Activated CD8-positive, alpha-beta memory T cell treated with anti-CD3 and anti-CD28 coated beads for 1 hour (primary cell): Measurements from ENCODE around the gene DLG2.

ENCODE experiments used
- DNase-seq, 2 donors: peaks; one replicate each; pipeline ENCODE4 v3.0.0-alpha.2; 2020; ENCODE audit warnings: low read depth in 1 of 2; ENCODE audit errors: extremely low read depth in 1 of 2

The DLG2 gene

DNA sequence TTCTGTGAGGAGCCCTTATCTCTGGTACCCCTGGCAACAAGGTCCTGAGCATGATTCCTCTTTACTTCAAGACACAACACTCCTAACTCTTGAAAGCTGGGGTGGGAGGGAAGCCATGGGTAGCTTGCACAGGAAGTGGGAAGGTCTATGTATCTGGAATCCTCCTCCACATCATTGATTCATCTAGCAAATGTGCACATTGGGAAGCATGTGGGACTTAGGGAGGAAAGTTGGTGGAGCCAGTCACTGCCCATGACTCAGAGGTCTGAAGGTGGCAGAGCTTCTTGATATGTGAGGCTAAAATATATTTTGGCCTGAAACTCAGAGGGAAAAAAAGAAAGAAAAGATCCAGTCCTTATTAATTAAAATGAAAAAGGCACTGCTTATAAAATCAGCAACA, 1000.9 kb downstream of the DLG2 start:
- no peak for DNase-seq

DNA sequence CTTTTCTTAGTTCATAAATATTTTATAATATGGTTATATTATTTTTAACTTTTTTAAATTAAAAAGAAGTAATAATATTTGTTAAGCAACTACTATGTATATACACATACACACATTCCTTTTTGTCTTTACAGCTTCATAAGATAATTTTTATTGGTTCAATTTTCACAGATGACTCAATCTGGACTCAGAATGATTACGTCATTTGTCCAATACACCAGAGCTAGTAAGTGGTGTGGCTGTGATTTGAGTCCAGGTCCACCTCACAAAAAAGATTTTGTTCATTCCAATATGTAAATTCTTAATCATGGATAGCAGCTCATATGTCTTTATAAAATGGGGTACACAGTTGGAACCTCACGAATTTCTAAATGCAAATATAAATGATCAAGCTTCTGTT, 1014.5 kb downstream of the DLG2 start:
- DNase-seq: no peak

DNA sequence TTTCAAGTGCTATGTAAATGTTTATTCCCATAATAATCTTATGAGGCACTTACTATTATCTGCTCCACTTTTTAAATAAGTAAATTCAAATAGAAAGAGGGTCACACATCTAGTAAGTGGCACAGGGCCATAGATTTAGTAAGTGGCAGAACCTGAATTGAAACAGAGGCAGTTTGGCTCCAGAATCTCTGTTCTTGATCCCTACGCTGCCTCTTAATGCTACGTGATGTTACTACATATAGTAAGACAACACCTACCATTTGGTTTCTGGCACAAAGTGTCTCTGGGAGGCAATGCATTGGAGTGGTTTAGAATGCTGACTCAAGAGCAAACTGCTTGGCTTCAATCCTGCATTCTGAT, 1018.3 kb downstream of the DLG2 start:
- DNase-seq: no peak

DNA sequence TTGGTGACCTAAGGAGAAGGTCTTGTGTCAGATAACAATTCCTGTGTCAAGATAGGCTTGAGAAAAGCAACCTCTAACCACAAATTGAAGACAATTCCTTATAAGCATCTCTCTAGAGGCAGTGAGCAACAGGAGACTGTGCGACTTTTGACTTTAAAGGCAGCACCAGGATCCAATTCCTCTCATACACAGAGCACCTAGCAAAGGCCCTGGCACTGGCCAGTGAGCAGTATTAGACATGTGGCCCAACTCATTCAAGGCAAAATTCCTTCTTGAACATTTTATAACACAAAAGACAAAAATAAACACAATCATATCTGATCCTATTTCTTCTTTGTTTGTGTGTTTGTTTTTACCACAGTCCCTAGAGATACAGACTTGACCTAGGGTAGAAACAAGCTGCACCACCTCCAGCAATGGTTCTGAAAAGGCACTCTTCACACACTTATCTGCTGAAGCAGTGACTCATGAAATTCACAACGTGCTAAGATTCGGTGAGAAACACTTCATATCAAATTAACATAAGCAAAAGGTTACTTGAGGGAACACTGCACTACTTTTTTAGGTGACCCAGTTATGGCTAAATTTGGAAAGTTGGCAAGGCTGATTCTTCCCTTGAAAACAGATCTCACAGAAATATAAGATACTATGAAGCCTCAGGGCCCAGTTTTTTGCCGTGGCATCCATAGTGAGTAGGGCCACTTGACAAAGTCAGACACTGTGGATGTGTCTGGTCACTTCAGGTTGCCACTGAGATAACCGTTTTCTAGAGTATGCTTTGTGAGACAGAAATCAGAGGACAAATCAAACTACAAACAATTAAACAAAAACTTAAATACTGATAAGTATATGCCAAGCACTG, 1018.9 kb downstream of the DLG2 start:
- no peak for DNase-seq

DNA sequence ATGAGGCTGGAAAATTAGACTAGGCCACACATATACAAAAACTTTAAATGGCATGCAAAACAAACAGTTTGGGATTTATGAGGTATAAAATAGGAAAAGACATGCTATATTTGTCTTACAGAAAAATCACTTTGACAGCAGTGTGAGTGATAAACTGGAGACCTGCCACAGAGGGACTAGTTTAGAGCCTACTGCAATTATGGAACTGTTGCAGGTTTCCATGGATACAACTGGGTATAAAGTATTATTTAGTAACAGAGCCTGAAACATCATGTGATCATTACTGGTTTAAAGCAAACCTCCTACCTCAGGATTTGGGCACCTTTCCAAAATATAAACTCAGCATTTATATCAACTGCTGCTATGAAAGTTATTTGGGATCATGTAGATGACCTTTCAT, 1032.5 kb downstream of the DLG2 start:
- no peak for DNase-seq

DNA sequence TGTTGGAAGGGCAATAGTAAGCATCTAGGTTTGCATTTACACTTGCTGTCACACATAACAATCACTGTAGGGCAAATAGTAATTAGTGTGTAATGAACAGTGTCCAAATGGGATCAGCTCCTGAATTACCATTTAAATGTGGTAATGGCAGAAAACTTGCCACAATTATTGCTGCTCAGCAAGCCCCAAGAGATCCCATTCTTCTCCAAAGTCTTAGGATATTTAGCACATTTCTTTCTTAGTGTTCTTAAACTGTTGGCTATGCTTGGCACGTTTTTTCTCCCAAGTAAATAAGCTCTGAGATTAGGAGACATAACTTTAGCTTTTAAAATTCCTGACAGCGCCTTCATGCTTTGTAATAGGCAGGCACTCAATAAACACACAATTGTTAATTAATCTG, 1037.0 kb downstream of the DLG2 start:
- DNase-seq: no peak

DNA sequence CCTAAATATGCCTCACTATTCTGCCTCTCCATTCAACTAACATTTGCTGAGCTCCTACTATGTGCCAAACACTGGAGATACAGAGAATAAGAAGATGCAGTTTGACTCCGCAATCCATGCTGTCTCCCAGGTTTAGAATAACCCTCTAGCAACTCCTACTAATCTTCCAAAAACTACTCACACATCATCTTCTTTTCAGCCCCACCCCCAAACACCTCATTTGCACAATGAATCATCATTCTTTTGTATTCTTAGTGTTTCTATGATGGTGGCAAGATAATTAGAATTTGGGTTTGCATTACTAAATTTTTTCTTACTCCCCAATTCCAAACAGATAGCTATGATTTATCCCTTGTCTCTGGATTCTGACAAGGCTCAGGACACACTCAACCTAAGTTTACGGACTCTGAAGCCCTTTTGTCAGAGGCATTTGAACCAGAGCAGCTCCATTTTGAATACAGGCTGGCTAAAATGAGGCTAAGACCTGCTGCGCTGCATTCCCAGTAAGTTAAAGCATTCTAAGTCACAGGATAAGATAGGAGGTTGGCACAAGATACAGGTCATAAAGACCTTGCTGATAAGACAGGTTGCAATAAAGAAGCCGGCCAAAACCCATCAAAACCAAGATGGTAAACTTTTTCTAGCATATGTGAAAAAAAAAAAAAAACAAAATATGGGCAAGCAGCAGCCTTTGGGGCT, 1038.9 kb downstream of the DLG2 start:
- DNase-seq: no peak

DNA sequence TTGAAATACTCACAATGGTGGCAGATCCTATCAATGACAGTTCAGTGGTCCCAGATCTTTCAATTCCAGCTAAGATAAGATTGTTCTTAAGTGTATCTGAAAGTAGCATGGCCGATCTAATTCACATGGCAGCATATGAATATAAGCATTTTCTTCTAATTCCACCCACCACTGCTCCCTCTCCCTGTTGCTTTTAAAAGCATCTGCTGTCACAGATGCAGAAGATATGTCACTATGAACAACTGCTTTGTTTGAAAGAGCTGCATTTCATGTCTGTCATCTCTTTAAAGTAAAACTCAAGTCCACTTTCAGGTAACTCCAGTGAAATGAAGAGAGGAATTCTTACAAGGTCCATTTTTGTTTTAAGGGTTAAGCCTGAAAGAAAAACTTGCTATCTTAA, 1044.0 kb downstream of the DLG2 start:
- no peak for DNase-seq

DNA sequence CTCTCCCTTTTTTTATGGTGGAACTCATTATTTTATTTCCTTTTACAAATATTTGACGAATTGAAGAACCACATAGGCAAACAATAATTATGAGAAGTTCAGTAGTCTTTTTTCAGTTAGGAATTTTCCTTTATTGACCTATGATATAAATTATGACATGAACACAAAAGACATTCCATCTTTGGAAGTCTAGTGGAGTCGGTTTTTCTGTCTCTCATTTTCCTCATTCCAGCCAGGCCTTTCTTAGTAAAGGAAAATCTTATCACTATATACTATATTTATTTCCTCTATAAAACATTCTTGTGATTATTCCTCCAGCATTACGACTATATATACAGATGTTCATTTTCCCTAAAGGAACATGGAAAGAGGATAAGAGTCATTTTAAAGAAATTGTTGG, 1046.1 kb downstream of the DLG2 start:
- DNase-seq: no peak

DNA sequence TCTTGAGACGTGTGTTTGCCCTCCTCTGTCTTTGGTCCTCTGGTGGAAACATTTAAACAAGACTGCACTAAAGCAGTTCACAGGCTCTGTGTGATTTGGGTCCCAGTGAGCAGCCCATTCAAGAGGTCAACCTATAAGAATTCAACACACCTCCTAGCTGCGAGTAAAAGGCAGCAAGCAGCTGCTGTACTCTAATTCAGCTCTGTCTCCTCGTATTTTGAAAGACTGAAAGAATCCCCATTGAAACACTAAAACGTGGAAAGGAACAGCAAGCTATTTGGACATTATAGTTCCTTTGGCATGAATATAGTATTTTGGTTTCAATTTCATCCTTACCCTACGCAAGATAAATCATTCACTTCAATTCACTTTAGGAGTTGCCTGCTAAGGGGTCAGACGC, 1046.7 kb downstream of the DLG2 start:
- no peak for DNase-seq

DNA sequence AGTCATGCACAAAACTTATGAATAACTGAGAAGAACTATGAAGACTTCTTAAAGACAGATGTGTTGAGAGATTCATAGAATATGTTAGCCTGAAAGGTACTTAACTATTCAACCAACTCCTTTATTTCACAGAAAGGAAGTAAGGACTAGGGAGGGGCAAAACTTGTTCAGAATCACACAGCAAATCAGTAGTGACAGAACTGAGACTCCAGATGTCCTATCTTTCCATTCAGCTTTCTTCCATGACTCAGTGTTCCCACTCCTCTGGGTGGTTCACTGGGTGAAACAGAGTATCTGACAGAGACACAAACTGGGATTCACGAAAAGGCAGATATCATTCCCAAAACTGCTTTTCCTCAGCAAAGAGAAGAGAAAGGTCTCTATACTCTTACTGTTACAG, 1053.3 kb downstream of the DLG2 start:
- no peak for DNase-seq

DNA sequence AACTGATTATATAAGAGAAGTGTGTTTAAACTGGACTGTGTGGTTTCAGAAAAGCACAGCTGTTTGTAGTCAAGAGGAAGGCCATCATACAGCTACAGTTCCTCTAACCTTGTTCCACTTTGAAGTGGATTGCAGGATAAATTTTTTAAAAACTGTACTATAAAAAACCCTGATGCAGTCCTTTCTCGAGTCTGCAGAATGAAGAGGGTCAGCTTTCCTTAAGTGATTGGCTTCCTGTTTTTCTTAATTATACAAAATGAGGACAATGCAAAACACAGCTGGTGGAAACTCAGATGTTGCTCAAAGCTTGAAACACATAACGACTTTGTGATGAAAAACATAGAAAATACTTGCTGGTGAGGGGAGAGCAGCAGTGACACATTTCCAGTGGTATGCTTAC, 1060.5 kb downstream of the DLG2 start:
- DNase-seq: no peak

DNA sequence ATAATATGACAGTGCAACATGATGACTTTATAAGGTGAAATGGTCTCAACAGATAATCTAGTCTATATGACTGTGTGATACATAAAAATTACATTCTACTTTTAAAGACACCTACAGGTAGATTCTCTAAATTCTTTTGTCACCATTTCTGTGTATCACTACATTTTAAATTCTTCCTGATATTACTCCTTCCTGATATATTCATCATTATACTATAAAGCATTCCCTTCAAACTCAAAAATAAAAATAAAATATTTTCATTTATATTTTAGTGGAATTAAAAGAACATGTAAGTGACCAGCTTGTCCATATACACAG, 1062.3 kb downstream of the DLG2 start:
- no peak for DNase-seq

DNA sequence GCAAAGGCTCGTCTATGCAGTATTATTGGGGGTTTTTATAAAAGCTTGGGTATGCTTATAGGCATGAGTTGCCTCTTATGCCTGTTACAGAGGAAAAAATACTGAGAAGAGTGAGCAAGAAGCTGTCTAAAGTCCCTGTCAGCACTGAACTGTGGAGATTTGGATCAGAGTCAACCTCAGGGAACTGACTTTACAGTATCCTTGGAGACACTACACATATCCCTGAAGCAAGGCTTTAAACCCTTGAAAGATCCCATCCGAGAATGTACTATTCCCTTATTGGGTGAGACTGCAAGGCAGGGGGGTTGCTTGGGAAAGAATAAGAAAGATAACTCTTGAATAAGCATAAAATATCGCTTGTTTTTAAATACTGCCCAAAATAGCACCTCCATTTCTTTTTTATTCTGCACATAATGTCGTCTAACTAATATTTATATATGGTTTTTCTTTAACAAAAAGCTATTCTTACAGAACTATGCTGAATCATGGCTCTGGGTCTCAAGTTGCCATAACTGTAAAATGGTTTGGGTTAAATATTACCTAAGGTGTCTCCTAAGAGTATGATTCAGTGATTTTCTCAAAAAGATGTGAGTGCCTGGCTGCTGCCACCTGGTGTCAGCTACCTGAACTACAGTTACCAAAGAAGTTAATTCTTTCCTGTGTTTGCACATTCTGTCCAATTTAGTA, 1062.8 kb downstream of the DLG2 start:
- no peak for DNase-seq

DNA sequence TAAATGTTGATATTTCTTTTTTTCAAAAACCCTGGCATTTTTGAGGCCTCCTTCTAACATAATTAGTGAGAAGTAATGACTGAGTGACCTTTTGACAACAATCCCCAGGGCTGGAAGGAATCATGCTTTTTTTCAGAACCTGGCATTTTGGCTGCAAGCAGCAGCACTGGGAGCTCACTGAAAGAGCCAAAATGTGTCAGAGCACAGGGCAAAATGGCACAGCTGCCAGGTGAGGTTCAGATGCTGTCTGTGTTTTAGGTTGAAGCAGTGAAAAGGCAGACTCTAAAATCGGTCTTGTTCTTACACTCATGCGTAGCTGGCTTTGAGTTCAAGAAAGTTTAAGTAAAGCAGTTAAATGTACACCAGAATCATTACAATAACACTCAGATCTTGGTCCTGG, 1063.8 kb downstream of the DLG2 start:
- DNase-seq: no peak

DNA sequence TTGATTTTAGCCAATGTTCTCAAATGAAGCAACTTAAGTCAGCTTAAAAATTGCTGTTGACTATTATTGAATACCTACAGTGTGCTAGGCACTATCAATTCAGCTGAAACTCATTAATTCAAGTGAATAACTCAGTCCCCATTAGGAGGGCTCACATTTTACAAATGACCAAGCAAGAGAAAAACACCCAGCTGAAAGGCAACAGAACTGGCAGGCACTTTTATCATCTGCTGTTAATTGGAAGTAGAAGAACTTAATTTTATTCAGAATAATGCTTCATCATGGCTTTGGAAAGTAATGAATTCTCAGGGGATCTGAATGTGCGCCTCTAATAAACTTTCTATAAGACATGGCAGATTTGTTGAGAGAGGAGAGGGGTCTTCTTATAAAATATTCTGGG, 1066.9 kb downstream of the DLG2 start:
- DNase-seq: no peak

DNA sequence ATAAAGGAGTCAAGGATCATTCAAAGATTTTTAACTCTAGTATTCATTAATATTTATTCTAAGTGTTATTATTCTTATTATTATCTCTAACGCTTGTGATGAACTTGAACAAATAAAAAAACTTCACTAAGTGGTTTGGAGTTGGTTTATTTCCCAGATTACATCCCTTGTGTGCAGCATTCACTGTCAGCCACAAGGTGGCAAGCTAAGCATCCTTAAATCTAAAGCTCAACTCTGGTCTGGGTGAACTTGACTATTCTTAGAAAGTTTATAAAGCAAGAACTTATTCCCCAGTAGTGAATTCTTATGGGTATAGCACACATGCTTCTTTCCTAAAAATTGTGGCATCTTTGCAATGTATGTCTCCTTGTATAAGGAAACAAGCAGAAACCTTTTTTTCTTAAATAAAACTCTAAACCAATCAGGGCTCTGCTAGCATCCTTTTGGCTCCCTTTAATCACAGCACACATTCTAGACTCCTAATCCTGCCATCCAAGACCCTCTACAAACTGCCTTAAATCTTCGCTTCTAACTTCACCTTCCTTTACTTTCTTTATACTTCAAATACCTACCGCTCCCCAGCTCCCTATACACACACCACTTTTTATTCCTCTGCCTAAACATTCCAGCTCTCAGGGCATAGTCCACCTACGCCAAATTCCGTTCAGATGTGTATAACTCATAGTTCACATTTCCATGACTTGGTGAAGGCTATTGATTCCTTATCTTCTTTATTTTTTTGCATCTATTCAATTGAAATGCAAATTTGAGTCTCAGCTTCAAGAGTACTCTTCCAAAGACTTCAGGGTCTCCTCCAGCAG, 1068.8 kb downstream of the DLG2 start:
- no peak for DNase-seq

DNA sequence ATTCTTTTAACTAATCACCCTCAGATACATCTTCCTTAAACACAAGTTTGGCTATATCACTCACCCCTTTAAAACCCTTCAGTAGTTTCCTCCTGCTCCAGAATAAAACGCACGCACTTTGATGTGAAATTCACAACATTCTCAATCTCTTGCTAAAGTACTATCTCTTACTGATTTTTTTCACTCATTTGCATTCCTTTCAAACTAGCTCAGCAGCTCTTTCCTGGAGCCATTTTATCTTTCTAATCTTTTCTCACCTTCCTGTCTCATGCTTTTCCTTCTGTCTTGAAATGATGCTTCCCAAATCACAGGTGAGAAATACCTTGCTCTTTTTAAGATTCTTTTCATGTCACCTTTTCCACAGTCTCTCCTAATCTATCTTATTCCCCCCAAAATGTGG, 1074.4 kb downstream of the DLG2 start:
- no peak for DNase-seq

DNA sequence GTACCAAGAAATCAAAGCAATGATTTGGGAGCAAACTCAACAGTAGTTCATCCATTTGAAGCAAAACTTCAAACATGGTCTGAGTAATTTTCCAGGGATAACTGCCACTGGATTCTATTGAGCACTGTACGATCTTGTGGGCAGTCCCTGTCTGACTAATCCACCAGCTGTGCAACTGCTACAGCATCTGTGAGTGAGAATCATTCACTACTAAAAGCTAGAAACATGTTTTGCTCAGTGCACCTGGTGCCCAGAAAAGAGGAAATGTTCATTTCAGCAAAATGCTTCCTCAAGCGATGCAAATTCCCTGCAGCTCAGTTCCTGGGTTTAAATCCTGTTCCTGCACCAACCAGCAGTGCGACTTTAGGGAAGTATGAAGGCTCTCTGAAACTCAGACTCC, 1077.9 kb downstream of the DLG2 start:
- no peak for DNase-seq

DNA sequence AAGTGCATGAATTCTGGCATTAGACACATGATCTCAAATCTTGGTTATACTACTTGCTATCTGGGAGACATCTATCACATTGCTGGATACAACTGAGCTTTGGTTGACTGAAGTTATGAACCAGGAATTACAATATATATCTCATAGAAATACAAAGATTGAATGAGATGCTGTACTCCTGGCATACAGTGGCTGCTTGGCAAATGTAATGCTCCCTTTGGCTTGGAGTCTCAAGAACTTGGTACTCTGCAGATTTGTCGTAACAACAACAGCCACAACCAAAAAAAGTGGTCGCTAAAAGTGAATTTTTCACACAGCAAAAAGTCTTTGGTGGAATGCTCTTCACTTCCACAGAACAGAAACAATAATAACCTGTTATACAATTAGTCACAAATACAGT, 1082.6 kb downstream of the DLG2 start:
- no peak for DNase-seq

DNA sequence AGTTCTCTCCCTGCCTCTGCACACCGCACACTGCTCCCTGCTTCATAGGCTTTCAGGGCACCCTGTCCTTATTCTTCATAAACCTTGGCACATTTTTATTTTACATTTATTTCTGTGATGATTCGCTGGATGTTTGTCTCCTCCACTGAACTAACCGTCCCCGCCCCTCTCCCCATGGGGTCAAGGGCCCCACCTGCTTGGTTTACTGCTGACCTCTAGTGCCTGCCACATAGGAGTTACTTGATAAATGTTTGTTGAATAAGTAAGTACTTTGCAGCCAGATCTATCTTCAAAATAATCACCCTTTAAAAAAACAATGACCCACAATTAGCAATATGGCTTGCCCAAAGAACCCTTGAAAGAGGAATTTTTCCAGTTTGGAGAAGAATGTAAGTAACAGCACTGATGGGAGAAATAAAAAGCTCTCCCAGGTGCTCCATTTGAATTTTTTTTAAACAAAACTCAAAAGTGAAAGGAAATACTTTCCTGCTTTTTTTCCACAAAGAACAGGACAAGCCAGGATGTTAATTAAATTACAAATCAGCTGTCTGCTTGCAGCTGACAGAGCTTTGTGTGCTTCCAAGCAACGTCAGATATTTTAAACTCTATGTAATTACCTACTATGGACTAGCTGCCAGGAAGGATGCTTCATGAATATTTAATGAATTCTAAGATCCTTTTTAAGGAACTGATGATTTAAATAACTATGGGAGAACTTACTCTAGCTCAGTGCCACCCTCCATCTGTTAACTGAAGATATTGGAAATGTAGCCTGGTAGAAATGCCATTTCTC, 1083.6 kb downstream of the DLG2 start:
- no peak for DNase-seq
